Mucosa of descending colon (tissue), 3 donors: ENCODE data around the gene MGA. TPM values are rescaled to one million over a fixed set of nuclear protein-coding genes. Genes with fewer than 3 reads are reported as not detected.
"Not testable (repeated sequence)": the region's sequence is repeated elsewhere in the genome, so short reads cannot be mapped to it uniquely, and the experiment has no call there.

ENCODE experiments used
- ATAC-seq: fragments of 200-7000 bp; cut with Tn5 transposase; one replicate; pipeline ENCODE4 v1.9.1; 2020; ENCODE audit warnings: mild to moderate bottlenecking, moderate library complexity
- DNase-seq, 3 donors: peaks; one replicate each; pipeline ENCODE4 v3.0.0-alpha.2; 2020
- H3K36me3 ChIP-seq: fragments of 200-600 bp; one replicate; pipeline ENCODE4 v1.8.0; 2021; ENCODE audit warnings: low read depth, mild to moderate bottlenecking
- H3K4me1 ChIP-seq: fragments of 200-600 bp; one replicate; pipeline ENCODE4 v1.8.0; 2021; ENCODE audit warnings: low read depth, mild to moderate bottlenecking
- H3K4me3 ChIP-seq: fragments of 200-600 bp; one replicate; pipeline ENCODE4 v1.8.0; 2021; ENCODE audit warnings: mild to moderate bottlenecking
- H3K9me3 ChIP-seq: fragments of 200-600 bp; one replicate; pipeline ENCODE4 v1.8.0; 2021; ENCODE audit warnings: mild to moderate bottlenecking
- CTCF ChIP-seq: fragments of 200-600 bp; IDR thresholded peaks from one replicate; pipeline ENCODE4 v1.8.0; 2022; ENCODE audit warnings: antibody characterized with exemption, mild to moderate bottlenecking
- intact Hi-C, 2 donors: fragments of 100-400 bp; cut with DNase I in 1 of 2; cut with micrococcal nuclease in 1 of 2; formaldehyde crosslinking; loops; one replicate each; pipeline versions ENCODE4 v1.11.0 to v1.11.1; 2022; cut with DNase I, micrococcal nuclease
- total RNA-seq, 3 donors: library from RNA; stranded (reverse); fragmentation: NEBNext Ultra II Directional in 2 of 3; extraction: Animal tissue kit (Norgen Biotek cat#: 25700) in 2 of 3; gene quantifications; one replicate each; pipeline versions ENCODE4 v1.2.1 to v1.2.4, GENCODE V29; 2021 to 2023
- donor health status: DM: no; HTN: no; CAD: no; lungs with moderate emphysema.
- donor health status: DM: no; HTN: no; CAD: no.
- donor health status: DM: no; HTN: yes; CAD: no.

The MGA gene
- total RNA-seq, 3 donors from 2014 or later, result 29.1 to 50.5 (median 29.2) TPM

- intact Hi-C loops, result no loop called here
- DNase-seq (no peak), ATAC-seq (no peak)
- Histone ChIP-seq H3K4me3 (no peak overlapping the region), H3K4me1 (no peaks in the 10 kb centered on the region), H3K9me3 (no peaks in the 10 kb centered on the region), H3K36me3 (peaks cover 7% of the 10 kb centered on the region)
- TF ChIP-seq CTCF, result no peak
Measured at GRCh38 chr15:41735046-41735445, 74.8 kb downstream of the MGA start.

DNA sequence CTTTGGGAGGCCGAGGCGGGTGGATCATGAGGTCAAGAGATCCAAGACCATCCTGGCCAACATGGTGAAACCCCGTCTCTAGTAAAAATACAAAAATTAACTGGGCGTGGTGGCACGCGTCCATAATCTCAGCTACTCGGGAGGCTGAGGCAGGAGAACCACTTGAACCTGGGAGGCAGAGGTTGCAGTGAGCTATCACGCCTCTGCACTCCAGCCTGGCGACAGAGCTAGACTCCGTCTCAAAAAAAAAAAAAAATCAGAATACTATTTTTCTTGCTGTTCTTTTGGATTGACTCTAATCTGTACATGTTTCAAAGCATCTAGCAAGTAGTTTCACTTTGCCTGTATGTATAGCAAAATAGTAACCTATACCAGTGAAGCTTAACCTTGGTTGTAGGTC lies 75.3 kb downstream of the MGA start:
- ATAC-seq, DNase-seq, H3K4me3 ChIP-seq, H3K4me1 ChIP-seq, H3K9me3 ChIP-seq, H3K36me3 ChIP-seq, intact Hi-C loops: not testable (repeated sequence)

GRCh38 chr15:41746802-41747201 lies 86.6 kb downstream of the MGA start:
- Histone ChIP-seq H3K4me3 (no peak overlapping the region), H3K36me3 (no peaks in the 10 kb centered on the region), H3K9me3 (no peaks in the 10 kb centered on the region), H3K4me1 (no peaks in the 10 kb centered on the region)
- intact Hi-C loops, result no loop called here
- DNase-seq, result no peak
- ATAC-seq, result no peak
- TF ChIP-seq CTCF, result no peak

DNA sequence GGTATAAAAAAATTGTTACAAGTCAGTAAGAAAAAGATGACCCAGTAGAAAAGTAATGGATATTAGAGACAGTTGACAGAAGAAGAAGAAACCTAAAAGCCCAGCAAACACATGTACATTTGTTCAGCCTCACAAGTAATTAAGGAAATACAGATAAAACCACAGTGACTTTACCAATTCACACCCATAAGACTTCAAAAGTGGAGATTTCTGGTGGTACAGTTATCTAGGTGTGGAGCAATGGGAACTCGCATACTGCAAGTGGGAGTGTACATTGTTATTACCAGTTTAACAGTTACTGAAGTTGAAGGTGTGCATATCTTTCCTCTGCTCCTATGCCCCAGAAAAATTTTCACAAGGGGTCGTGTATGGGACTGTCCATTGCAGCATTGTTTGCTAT lies 96.0 kb downstream of the MGA start:
- H3K4me1 ChIP-seq, result no peaks in the 10 kb centered on the region
- intact Hi-C loops, result no loop called here
- no peak overlapping the region for H3K4me3 ChIP-seq
- DNase-seq (no peak), ATAC-seq (no peak)
- no peaks in the 10 kb centered on the region for H3K36me3 ChIP-seq
- no peak for TF ChIP-seq CTCF
- H3K9me3 ChIP-seq, result no peaks in the 10 kb centered on the region

DNA sequence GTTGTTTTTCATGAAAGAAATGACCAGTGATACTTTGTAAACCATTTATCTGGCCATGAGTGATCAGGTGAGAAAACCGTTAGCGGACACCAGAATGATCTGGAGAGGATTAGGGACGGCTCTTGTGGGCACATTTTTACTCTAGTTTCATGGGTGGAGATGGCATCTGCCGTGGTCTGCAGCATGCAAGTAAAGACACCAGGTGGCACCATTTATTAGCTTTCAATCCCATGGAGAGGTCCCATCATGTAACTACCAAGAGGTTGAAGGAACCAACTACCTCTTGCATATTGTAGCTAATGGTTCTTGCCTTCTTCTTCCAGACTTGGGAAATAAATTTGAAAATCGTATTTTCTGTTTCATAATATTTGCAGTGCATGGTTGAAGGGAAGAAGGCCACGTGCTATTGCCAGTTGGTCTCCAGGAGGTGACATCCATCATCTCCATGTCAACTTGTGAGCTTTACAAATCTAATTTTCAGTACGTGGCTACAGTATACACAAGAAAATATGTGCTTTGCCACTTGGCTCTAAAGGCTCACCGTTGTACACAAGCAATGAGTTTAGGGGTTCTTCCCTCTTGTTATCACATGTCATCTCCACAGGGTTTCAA lies 112.6 kb downstream of the MGA start:
- peak in 2 of 3 donors; percentile 32 to 66 for DNase-seq
- peaks cover 14% of the 10 kb centered on the region for H3K4me1 ChIP-seq
- H3K9me3 ChIP-seq, result no peaks in the 10 kb centered on the region
- no peak overlapping the region for H3K4me3 ChIP-seq
- H3K36me3 ChIP-seq, result no peaks in the 10 kb centered on the region
- intact Hi-C loops, result loop anchor here (5.0 kb wide), 1 partner anchor 39 kb away; no protein-coding TSS in a partner anchor
- TF ChIP-seq CTCF, result peak; percentile 35
- peak; percentile 24 for ATAC-seq

- Histone ChIP-seq H3K4me1 (peaks cover 14% of the 10 kb centered on the region), H3K36me3 (no peaks in the 10 kb centered on the region), H3K4me3 (no peak overlapping the region), H3K9me3 (no peaks in the 10 kb centered on the region)
- intact Hi-C loops, result loop anchor here (5.0 kb wide), 1 partner anchor 39 kb away; no protein-coding TSS in a partner anchor
- TF ChIP-seq CTCF, result no peak
- ATAC-seq (no peak), DNase-seq (no peak)
Measured at GRCh38 chr15:41773332-41773728, 113.1 kb downstream of the MGA start.
